Liver (tissue), 9 donors: ENCODE results near the gene PIGL. TPM values are rescaled to one million over a fixed set of nuclear protein-coding genes. Genes with fewer than 3 reads are reported as not detected.

Experiments used
- DNase-seq: peaks from one replicate; pipeline ENCODE4 v3.0.0-alpha.2; 2017; ENCODE audit warnings: low spot score
- H3K27ac ChIP-seq, 2 donors: one replicate each; pipeline ENCODE4 v1.7.0; 2013; ENCODE audit warnings: inconsistent platforms in 2 of 2, low read length in 2 of 2, control low read depth in 1 of 2, low read depth in 1 of 2, mild to moderate bottlenecking in 1 of 2
- H3K27me3 ChIP-seq, 4 donors: one replicate each; pipeline versions ENCODE4 v1.6.1 to v1.7.0; 2013; ENCODE audit warnings: low read length in 3 of 4, inconsistent platforms in 1 of 4, mild to moderate bottlenecking in 1 of 4, moderate library complexity in 1 of 4; ENCODE audit not compliant: control insufficient read depth in 4 of 4, insufficient read depth in 4 of 4
- H3K36me3 ChIP-seq, 4 donors: one replicate each; pipeline versions ENCODE4 v1.6.1 to v1.7.0; 2013; ENCODE audit warnings: low read length in 3 of 4, mild to moderate bottlenecking in 3 of 4, low read depth in 1 of 4, moderate library complexity in 1 of 4; ENCODE audit not compliant: control insufficient read depth in 4 of 4, insufficient read depth in 3 of 4
- H3K4me1 ChIP-seq, 4 donors: one replicate each; pipeline versions ENCODE4 v1.6.1 to v1.7.0; 2013; ENCODE audit warnings: low read length in 3 of 4, mild to moderate bottlenecking in 3 of 4, moderate library complexity in 1 of 4; ENCODE audit not compliant: control insufficient read depth in 4 of 4, insufficient read depth in 4 of 4
- H3K4me3 ChIP-seq, 3 donors: one replicate each; pipeline versions ENCODE4 v1.6.1 to v1.7.0; 2013; ENCODE audit warnings: low read length in 3 of 3, control low read depth in 1 of 3, low read depth in 1 of 3, mild to moderate bottlenecking in 1 of 3
- H3K9ac ChIP-seq, 2 donors: one replicate each; pipeline ENCODE4 v1.7.0; 2013; ENCODE audit warnings: low read length in 2 of 2, mild to moderate bottlenecking in 2 of 2, moderate library complexity in 2 of 2, control low read depth in 1 of 2, low read depth in 1 of 2
- H3K9me3 ChIP-seq, 4 donors: one replicate each; pipeline versions ENCODE4 v1.6.1 to v1.7.0; 2013; ENCODE audit warnings: low read length in 3 of 4; ENCODE audit not compliant: control insufficient read depth in 4 of 4
- EGR1 ChIP-seq, 2 donors: IDR thresholded peaks; 2 replicates each; pipeline ENCODE4 v1.6.1; 2016 to 2018; ENCODE audit warnings: antibody characterized with exemption in 2 of 2, low read depth in 2 of 2
- FOXA1 ChIP-seq: IDR thresholded peaks from 2 replicates; pipeline ENCODE4 v1.6.1; 2016; ENCODE audit warnings: antibody characterized with exemption
- FOXA2 ChIP-seq: IDR thresholded peaks from 2 replicates; pipeline ENCODE4 v1.6.1; 2016; ENCODE audit warnings: antibody characterized with exemption
- GABPA ChIP-seq, 2 donors: IDR thresholded peaks in 1 of 2; conservative IDR thresholded peaks in 1 of 2; 2 replicates each; pipeline ENCODE4 v1.6.1; 2016; ENCODE audit warnings: antibody characterized with exemption in 2 of 2, mild to moderate bottlenecking in 1 of 2, moderate library complexity in 1 of 2
- HNF4A ChIP-seq, 2 donors: conservative IDR thresholded peaks; 2 replicates each; pipeline ENCODE4 v1.6.1; 2016; ENCODE audit warnings: antibody characterized with exemption in 2 of 2, mild to moderate bottlenecking in 2 of 2
- HNF4G ChIP-seq: IDR thresholded peaks from 2 replicates; pipeline ENCODE4 v1.6.1; 2016; ENCODE audit warnings: antibody characterized with exemption
- JUND ChIP-seq, 2 donors: IDR thresholded peaks; 2 replicates each; pipeline ENCODE4 v1.6.1; 2016; ENCODE audit warnings: antibody characterized with exemption in 2 of 2
- NR2F2 ChIP-seq: IDR thresholded peaks from 2 replicates; pipeline ENCODE4 v1.6.1; 2016; ENCODE audit warnings: antibody characterized with exemption
- RAD21 ChIP-seq, 2 donors: IDR thresholded peaks; 2 replicates each; pipeline ENCODE4 v1.6.1; 2016; ENCODE audit warnings: antibody characterized with exemption in 2 of 2, mild to moderate bottlenecking in 2 of 2
- RXRA ChIP-seq, 2 donors: IDR thresholded peaks; 2 replicates each; pipeline ENCODE4 v1.6.1; 2017 to 2018; ENCODE audit warnings: antibody characterized with exemption in 2 of 2, mild to moderate bottlenecking in 1 of 2
- SP1 ChIP-seq: IDR thresholded peaks from 2 replicates; pipeline ENCODE4 v1.6.1; 2018; ENCODE audit warnings: antibody characterized with exemption, mild to moderate bottlenecking
- TAF1 ChIP-seq: conservative IDR thresholded peaks from 2 replicates; pipeline ENCODE4 v1.6.1; 2016; ENCODE audit warnings: antibody characterized with exemption, mild to moderate bottlenecking
- YY1 ChIP-seq: IDR thresholded peaks from 2 replicates; pipeline ENCODE4 v1.6.1; 2016; ENCODE audit warnings: antibody characterized with exemption, mild to moderate bottlenecking
- WGBS: extraction: QIAGEN DNeasy Blood & Tissue Kit; methylation state at CpG from one replicate; pipeline ENCODE4 v1.1.7; 2013; 5-methylcytosine and 5-hydroxymethylcytosine counted together
- polyA plus RNA-seq, 2 donors: library from polyadenylated mRNA; stranded (reverse) in 1 of 2; unstranded in 1 of 2; fragments of 200-250 nt in 1 of 2; fragments of >200 nt in 1 of 2; fragmentation: Nextera tagmentation in 1 of 2; extraction: Ambion mirVana in 1 of 2; gene quantifications; one replicate each; pipeline versions ENCODE4 v1.2.1 to v1.2.3, GENCODE V29; 2013 to 2015
- total RNA-seq, 2 donors: library from RNA; depleted of rRNA; stranded (reverse); fragments of >200 nt; gene quantifications; one replicate each; pipeline ENCODE4 v1.2.3, GENCODE V29; 2014
- TF ChIP-seq, protein P1 (sequence below): fragments of 150-350 bp; IDR thresholded peaks from 2 replicates; pipeline ENCODE4 v1.5.1; 2017; ENCODE audit warnings: improper control_type of control experiment, low read depth, low read length; ENCODE audit not compliant: missing input control
- TF ChIP-seq, protein P2 (sequence below): IDR thresholded peaks from 2 replicates; pipeline ENCODE4 v1.6.1; 2016; ENCODE audit warnings: antibody characterized with exemption
- TF ChIP-seq, protein P3 (sequence below): IDR thresholded peaks from 2 replicates; pipeline ENCODE4 v1.6.1; 2016; ENCODE audit warnings: antibody characterized with exemption, mild to moderate bottlenecking
- TF ChIP-seq, protein P4 (sequence below): IDR thresholded peaks from 2 replicates; pipeline ENCODE4 v1.6.1; 2016; ENCODE audit warnings: antibody characterized with exemption
- TF ChIP-seq, protein P5 (sequence below): IDR thresholded peaks from 2 replicates; pipeline ENCODE4 v1.6.1; 2016; ENCODE audit warnings: antibody characterized with exemption
- donor health status: healthy.
- donor health status: healthy.
- donor health status: healthy.
- donor health status: healthy.
- donor health status: healthy.

The PIGL gene
- total and polyA plus RNA-seq, 4 donors = 6.7 to 34.7 (median 14.7) TPM

DNA sequence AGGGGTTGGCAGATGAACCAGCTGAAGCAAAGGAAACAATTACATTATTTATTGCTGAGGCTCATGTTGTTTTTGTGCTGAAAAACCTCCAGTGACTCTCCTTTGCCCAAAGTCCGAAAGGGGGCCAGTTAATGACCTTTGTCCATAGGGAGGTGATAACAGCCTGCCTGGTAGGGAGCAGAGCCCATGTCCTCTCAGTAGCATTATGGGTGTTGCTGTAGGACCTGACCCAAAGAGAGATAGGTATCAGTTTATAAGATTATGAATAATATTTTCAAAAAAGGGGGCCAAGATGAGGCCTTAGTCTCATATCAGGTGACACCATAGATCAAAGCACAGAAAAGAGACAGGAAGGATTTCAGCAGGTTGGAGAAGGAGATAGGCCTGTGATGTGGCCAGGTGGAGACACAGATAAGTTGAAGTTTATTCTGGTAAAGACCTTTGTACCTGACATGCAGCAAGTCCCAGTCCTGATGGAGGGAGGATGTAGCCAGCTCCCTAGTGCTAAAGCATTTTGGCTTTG is 81.2 kb downstream of the PIGL start:
- TF ChIP-seq GABPA (IDR thresholded peaks at IDR 0.05 in 1 of 2, conservative IDR thresholded peaks at IDR 0.05 in 1 of 2) (no peak), FOXA2 (peak; percentile 32), RXRA (IDR thresholded peaks at IDR 0.05) (peak; percentile 87 to 90), NR2F2 (peak; percentile 74), EGR1 (IDR thresholded peaks at IDR 0.05; ENCODE audit: low read depth in 2 of 2) (peak in 1 of 2 donors; percentile 63), RAD21 (IDR thresholded peaks at IDR 0.05) (no peak), YY1 (peak; percentile 87), SP1 (peak; percentile 96), FOXA1 (peak; percentile 59), TAF1 (peak; percentile 1), JUND (IDR thresholded peaks at IDR 0.05) (peak in 1 of 2 donors; percentile 62), HNF4G (peak; percentile 99), HNF4A (conservative IDR thresholded peaks at IDR 0.05) (peak; percentile 97 to 98)
- TF ChIP-seq, protein P1, sequence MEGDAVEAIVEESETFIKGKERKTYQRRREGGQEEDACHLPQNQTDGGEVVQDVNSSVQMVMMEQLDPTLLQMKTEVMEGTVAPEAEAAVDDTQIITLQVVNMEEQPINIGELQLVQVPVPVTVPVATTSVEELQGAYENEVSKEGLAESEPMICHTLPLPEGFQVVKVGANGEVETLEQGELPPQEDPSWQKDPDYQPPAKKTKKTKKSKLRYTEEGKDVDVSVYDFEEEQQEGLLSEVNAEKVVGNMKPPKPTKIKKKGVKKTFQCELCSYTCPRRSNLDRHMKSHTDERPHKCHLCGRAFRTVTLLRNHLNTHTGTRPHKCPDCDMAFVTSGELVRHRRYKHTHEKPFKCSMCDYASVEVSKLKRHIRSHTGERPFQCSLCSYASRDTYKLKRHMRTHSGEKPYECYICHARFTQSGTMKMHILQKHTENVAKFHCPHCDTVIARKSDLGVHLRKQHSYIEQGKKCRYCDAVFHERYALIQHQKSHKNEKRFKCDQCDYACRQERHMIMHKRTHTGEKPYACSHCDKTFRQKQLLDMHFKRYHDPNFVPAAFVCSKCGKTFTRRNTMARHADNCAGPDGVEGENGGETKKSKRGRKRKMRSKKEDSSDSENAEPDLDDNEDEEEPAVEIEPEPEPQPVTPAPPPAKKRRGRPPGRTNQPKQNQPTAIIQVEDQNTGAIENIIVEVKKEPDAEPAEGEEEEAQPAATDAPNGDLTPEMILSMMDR = no peak
- TF ChIP-seq, protein P2, sequence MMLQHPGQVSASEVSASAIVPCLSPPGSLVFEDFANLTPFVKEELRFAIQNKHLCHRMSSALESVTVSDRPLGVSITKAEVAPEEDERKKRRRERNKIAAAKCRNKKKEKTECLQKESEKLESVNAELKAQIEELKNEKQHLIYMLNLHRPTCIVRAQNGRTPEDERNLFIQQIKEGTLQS = peak; percentile 33
- TF ChIP-seq, protein P3, sequence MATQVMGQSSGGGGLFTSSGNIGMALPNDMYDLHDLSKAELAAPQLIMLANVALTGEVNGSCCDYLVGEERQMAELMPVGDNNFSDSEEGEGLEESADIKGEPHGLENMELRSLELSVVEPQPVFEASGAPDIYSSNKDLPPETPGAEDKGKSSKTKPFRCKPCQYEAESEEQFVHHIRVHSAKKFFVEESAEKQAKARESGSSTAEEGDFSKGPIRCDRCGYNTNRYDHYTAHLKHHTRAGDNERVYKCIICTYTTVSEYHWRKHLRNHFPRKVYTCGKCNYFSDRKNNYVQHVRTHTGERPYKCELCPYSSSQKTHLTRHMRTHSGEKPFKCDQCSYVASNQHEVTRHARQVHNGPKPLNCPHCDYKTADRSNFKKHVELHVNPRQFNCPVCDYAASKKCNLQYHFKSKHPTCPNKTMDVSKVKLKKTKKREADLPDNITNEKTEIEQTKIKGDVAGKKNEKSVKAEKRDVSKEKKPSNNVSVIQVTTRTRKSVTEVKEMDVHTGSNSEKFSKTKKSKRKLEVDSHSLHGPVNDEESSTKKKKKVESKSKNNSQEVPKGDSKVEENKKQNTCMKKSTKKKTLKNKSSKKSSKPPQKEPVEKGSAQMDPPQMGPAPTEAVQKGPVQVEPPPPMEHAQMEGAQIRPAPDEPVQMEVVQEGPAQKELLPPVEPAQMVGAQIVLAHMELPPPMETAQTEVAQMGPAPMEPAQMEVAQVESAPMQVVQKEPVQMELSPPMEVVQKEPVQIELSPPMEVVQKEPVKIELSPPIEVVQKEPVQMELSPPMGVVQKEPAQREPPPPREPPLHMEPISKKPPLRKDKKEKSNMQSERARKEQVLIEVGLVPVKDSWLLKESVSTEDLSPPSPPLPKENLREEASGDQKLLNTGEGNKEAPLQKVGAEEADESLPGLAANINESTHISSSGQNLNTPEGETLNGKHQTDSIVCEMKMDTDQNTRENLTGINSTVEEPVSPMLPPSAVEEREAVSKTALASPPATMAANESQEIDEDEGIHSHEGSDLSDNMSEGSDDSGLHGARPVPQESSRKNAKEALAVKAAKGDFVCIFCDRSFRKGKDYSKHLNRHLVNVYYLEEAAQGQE = peak; percentile 81
- TF ChIP-seq, protein P4, sequence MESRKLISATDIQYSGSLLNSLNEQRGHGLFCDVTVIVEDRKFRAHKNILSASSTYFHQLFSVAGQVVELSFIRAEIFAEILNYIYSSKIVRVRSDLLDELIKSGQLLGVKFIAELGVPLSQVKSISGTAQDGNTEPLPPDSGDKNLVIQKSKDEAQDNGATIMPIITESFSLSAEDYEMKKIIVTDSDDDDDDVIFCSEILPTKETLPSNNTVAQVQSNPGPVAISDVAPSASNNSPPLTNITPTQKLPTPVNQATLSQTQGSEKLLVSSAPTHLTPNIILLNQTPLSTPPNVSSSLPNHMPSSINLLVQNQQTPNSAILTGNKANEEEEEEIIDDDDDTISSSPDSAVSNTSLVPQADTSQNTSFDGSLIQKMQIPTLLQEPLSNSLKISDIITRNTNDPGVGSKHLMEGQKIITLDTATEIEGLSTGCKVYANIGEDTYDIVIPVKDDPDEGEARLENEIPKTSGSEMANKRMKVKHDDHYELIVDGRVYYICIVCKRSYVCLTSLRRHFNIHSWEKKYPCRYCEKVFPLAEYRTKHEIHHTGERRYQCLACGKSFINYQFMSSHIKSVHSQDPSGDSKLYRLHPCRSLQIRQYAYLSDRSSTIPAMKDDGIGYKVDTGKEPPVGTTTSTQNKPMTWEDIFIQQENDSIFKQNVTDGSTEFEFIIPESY = peak; percentile 67
- TF ChIP-seq, protein P5, sequence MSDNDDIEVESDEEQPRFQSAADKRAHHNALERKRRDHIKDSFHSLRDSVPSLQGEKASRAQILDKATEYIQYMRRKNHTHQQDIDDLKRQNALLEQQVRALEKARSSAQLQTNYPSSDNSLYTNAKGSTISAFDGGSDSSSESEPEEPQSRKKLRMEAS = peak; percentile 80
- DNase-seq = peak; percentile 40
- 39% methylated on average over 1 of the region's 1 CpG for WGBS
- Histone ChIP-seq H3K27ac (peak overlapping the region; percentile 93 to 99), H3K4me1 (peaks cover 8 to 39% (median 32%) of the 10 kb centered on the region in 4 donors), H3K9ac (peak overlapping the region; percentile 9 to 95), H3K4me3 (no peak overlapping the region), H3K36me3 (no peaks in the 10 kb centered on the region), H3K27me3 (no peaks in the 10 kb centered on the region), H3K9me3 (no peaks in the 10 kb centered on the region)
